DLD1 (cell line): ENCODE results near the gene HIP1R.
"Not testable (repeated sequence)": the region's sequence is repeated elsewhere in the genome, so short reads cannot be mapped to it uniquely, and the experiment has no call there.

Experiments used
- in situ Hi-C: cut with HindIII; loops from 2 replicates; pipeline ENCODE4 v1.10.0; 2017; ENCODE audit warnings: low sequenced_read_pairs

The HIP1R gene

GRCh38 chr12:122834921-122835749 lies at the start of gene HIP1R:
Gene HIP1R, plus strand, starts transcription at chr12:122835457. Its CDS starts 94 bp downstream, at chr12:122835551.
- in situ Hi-C loops: no loop called here

GRCh38 chr12:122785503-122785902 lies 49.8 kb upstream of the HIP1R start:
- in situ Hi-C loops: no loop called here

GRCh38 chr12:122788387-122788786 lies 46.9 kb upstream of the HIP1R start:
- in situ Hi-C loops: no loop called here

- in situ Hi-C loops: no loop called here
Measured at GRCh38 chr12:122789637-122790036, 45.6 kb upstream of the HIP1R start.

- in situ Hi-C loops: no loop called here
Measured at GRCh38 chr12:122790393-122791075, 44.7 kb upstream of the HIP1R start.

- in situ Hi-C loops: no loop called here
Measured at GRCh38 chr12:122793685-122794106, 41.6 kb upstream of the HIP1R start.

- in situ Hi-C loops: no loop called here
Measured at GRCh38 chr12:122795807-122796206, 39.5 kb upstream of the HIP1R start.

- in situ Hi-C loops: no loop called here
Measured at GRCh38 chr12:122799641-122800243, 35.5 kb upstream of the HIP1R start.

- in situ Hi-C loops: no loop called here
Measured at GRCh38 chr12:122803937-122804336, 31.3 kb upstream of the HIP1R start.

- in situ Hi-C loops: not testable (repeated sequence)
Measured at GRCh38 chr12:122804957-122805356, 30.3 kb upstream of the HIP1R start.

- in situ Hi-C loops: no loop called here
Measured at GRCh38 chr12:122807651-122808050, 27.6 kb upstream of the HIP1R start.

GRCh38 chr12:122811777-122812176 lies 23.5 kb upstream of the HIP1R start:
- in situ Hi-C loops: no loop called here

GRCh38 chr12:122813310-122813713 lies 21.9 kb upstream of the HIP1R start:
- in situ Hi-C loops: no loop called here

- in situ Hi-C loops: no loop called here
Measured at GRCh38 chr12:122819209-122819785, 16.0 kb upstream of the HIP1R start.

- in situ Hi-C loops: no loop called here
Measured at GRCh38 chr12:122820138-122820537, 15.1 kb upstream of the HIP1R start.

- in situ Hi-C loops: no loop called here
Measured at GRCh38 chr12:122820838-122821271, 14.4 kb upstream of the HIP1R start.

GRCh38 chr12:122823429-122823828 lies 11.8 kb upstream of the HIP1R start:
- in situ Hi-C loops: no loop called here

GRCh38 chr12:122825773-122826724 lies 9.2 kb upstream of the HIP1R start:
- in situ Hi-C loops: no loop called here

- in situ Hi-C loops: no loop called here
Measured at GRCh38 chr12:122827258-122827657, 8.0 kb upstream of the HIP1R start.

- in situ Hi-C loops: no loop called here
Measured at GRCh38 chr12:122830517-122831214, 4.6 kb upstream of the HIP1R start.
